A673 (cell line): Measurements from ENCODE around the gene NUDT17. TPM values are rescaled to one million over a fixed set of nuclear protein-coding genes. Genes with fewer than 3 reads are reported as not detected.

Experiments used
- Bru-seq: library from RNA; stranded (reverse); fragments of 400-500 nt; gene quantifications from one replicate; lab custom pipeline; 2021; lab: Mats Ljungman, UMichigan
- BruChase-seq, 2 experiments: library from RNA; stranded (reverse); fragments of 400-500 nt; gene quantifications; one replicate each; lab custom pipeline; 2021; lab: Mats Ljungman, UMichigan
- BruUV-seq: library from RNA; stranded (reverse); fragments of 400-500 nt; replicated peaks from 2 replicates; lab custom pipeline; 2021; lab: Mats Ljungman, UMichigan
- CTCF ChIA-PET: fragments of 300-600 bp; sonication (Branson Sonifier 250); formaldehyde crosslinking; loops from one replicate; lab custom pipeline; 2022; ENCODE audit warnings: antibody characterized with exemption; lab: Charles Lee
- POLR2A ChIA-PET: fragments of 300-600 bp; sonication (Branson Sonifier 250); formaldehyde crosslinking; loops from one replicate; lab custom pipeline; 2022; ENCODE audit warnings: antibody characterized with exemption; ENCODE audit not compliant: low non-redundant PET; lab: Charles Lee
- DNase-seq: peaks from one replicate; pipeline ENCODE4 v3.0.0-alpha.2; 2015; ENCODE audit warnings: low spot score
- H3K27ac ChIP-seq: fragments of 200-600 bp; sonication (generic); 2 replicates; pipeline ENCODE4 v1.5.1; 2016; ENCODE audit warnings: mixed run types, low read depth, mild to moderate bottlenecking, mixed read lengths, antibody characterized with exemption, low read length; ENCODE audit not compliant: poor library complexity, severe bottlenecking
- H3K27me3 ChIP-seq: fragments of 200-600 bp; sonication (generic); replicated peaks from 2 replicates; pipeline ENCODE4 v1.6.1; 2017; ENCODE audit warnings: mixed run types, low read depth, mild to moderate bottlenecking, mixed read lengths, antibody characterized with exemption, low read length; ENCODE audit not compliant: insufficient read depth, poor library complexity
- H3K36me3 ChIP-seq: fragments of 200-600 bp; sonication (generic); 2 replicates; pipeline ENCODE4 v1.6.1; 2016; ENCODE audit warnings: mixed run types, mild to moderate bottlenecking, mixed read lengths, antibody characterized with exemption, low read length; ENCODE audit not compliant: insufficient read depth, poor library complexity, severe bottlenecking
- H3K4me1 ChIP-seq: fragments of 200-600 bp; sonication (generic); 2 replicates; pipeline ENCODE4 v1.6.1; 2017; ENCODE audit warnings: mixed run types, mild to moderate bottlenecking, mixed read lengths, antibody characterized with exemption, low read length; ENCODE audit not compliant: insufficient read depth, poor library complexity, severe bottlenecking
- H3K4me3 ChIP-seq: fragments of 200-600 bp; sonication (generic); 2 replicates; pipeline ENCODE4 v1.5.1; 2016; ENCODE audit warnings: low read depth, mixed run types, mild to moderate bottlenecking, mixed read lengths, low read length; ENCODE audit not compliant: poor library complexity, severe bottlenecking
- H3K9me3 ChIP-seq: fragments of 200-600 bp; sonication (generic); 2 replicates; pipeline ENCODE4 v1.6.1; 2016; ENCODE audit warnings: mixed run types, low read depth, mild to moderate bottlenecking, mixed read lengths, antibody characterized with exemption, low read length; ENCODE audit not compliant: poor library complexity, severe bottlenecking
- EZH2 ChIP-seq: fragments of 200-600 bp; sonication (generic); IDR thresholded peaks from 2 replicates; pipeline ENCODE4 v1.6.1; 2017; ENCODE audit warnings: borderline replicate concordance, low read depth, mild to moderate bottlenecking, mixed read lengths, antibody characterized with exemption, low read length; ENCODE audit not compliant: poor library complexity, severe bottlenecking
- intact Hi-C: fragments of 100-400 bp; cut with micrococcal nuclease; formaldehyde crosslinking; loops from one replicate; pipeline ENCODE4 v1.10.0; 2022; ENCODE audit not compliant: unreplicated experiment
- long read RNA-seq: library from polyadenylated mRNA; stranded (forward); transcript quantifications from one replicate; pipeline ENCODE4 v2.0.0, GENCODE V29; 2022
- total RNA-seq: library from RNA; stranded (reverse); gene quantifications from 2 replicates; pipeline ENCODE4 v1.2.3, GENCODE V29; 2021
- TF ChIP-seq, protein P1 (sequence below): fragments of 300-800, 200-600 bp; sonication (generic); conservative IDR thresholded peaks from 2 replicates; pipeline ENCODE4 v1.5.1; 2017; ENCODE audit warnings: low read depth, mild to moderate bottlenecking, antibody characterized with exemption, low read length, moderate library complexity, mixed read lengths

NUDT17 gene
- total RNA-seq (3.4 and 6.6 TPM in 2 replicates), Bru-seq, nascent RNA (percentile 45 among the genes with signal in this experiment), BruChase-seq, experiment 1, labeled RNA remaining after a 2-hour chase (percentile 63 among the genes with signal in this experiment), BruChase-seq, experiment 2, labeled RNA remaining after a 6-hour chase (percentile 59 among the genes with signal in this experiment)
- long read RNA-seq, partial matches to known transcripts = 2 of 19 reads
- long read RNA-seq, other reads (novel, unspliced or antisense) = 17 of 19 reads

DNA sequence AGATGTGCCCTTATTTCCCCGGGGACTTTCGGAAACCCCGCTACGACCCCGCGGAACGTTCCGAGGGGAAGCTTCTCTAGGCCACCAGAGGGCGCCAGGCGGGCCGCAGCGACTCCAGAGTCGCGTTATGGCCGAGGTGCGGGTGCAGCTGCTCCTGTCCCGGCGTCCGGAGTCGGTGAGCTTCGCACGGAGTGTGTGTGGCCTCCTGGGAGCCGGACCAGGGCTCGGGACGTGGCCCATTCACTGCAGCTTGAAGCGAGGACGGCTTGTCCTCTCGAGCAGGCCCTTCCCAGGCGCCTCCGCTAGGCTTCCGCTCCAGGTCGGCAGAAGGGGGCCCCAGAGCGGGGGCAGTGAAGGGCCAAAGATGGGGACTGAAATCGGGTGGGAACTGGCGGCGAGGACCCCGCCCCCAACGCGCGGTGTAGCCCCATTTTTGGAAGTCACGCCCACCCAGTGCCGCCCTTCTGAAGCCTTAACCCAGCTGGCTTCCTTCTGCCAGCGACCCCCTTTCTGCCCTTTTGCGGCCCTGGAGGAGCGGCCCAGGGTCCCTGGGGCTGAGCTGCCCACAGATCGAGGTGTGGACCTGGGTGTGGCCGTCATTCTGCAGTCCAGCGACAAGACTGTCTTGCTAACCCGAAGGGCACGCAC is at the start of gene NUDT17:
TSS of gene NUDT17 (plus strand) at position 117 of the 648 bp plus-strand sequence. CDS start at position 128, 11 bp downstream.
- Histone ChIP-seq H3K9me3 (no peaks in the 10 kb centered on the region), H3K27me3 (no peaks in the 10 kb centered on the region), H3K4me3 (peak within 1 kb of the TSS; percentile 74), H3K36me3 (peaks cover 48% of the 10 kb centered on the region), H3K27ac (peak within 1 kb of the TSS; percentile 85), H3K4me1 (peaks cover 12% of the 10 kb centered on the region)
- no TSS peak for BruUV-seq
- CTCF ChIA-PET = interaction anchor here (0.6 to 2.9 kb wide), 9 partner anchors 11 to 171 kb away, joined by 3 to 25 read pairs (median 3); partner anchors contain the start of genes ANKRD34A, PIAS3 and POLR3GL
- TF ChIP-seq, protein P1, sequence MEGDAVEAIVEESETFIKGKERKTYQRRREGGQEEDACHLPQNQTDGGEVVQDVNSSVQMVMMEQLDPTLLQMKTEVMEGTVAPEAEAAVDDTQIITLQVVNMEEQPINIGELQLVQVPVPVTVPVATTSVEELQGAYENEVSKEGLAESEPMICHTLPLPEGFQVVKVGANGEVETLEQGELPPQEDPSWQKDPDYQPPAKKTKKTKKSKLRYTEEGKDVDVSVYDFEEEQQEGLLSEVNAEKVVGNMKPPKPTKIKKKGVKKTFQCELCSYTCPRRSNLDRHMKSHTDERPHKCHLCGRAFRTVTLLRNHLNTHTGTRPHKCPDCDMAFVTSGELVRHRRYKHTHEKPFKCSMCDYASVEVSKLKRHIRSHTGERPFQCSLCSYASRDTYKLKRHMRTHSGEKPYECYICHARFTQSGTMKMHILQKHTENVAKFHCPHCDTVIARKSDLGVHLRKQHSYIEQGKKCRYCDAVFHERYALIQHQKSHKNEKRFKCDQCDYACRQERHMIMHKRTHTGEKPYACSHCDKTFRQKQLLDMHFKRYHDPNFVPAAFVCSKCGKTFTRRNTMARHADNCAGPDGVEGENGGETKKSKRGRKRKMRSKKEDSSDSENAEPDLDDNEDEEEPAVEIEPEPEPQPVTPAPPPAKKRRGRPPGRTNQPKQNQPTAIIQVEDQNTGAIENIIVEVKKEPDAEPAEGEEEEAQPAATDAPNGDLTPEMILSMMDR = peak; percentile 98
- TF ChIP-seq EZH2 = no peak
- intact Hi-C loops = loop anchor here (2.0 to 5.0 kb wide), 2 partner anchors 132 to 171 kb away; no protein-coding TSS in a partner anchor
- DNase-seq = peak; percentile 88
- POLR2A ChIA-PET = interaction anchor here (0.5 to 1.0 kb wide), 4 partner anchors 18 to 41 kb away, joined by 3 to 7 read pairs (median 4); partner anchors contain the start of genes POLR3C and RNF115

DNA sequence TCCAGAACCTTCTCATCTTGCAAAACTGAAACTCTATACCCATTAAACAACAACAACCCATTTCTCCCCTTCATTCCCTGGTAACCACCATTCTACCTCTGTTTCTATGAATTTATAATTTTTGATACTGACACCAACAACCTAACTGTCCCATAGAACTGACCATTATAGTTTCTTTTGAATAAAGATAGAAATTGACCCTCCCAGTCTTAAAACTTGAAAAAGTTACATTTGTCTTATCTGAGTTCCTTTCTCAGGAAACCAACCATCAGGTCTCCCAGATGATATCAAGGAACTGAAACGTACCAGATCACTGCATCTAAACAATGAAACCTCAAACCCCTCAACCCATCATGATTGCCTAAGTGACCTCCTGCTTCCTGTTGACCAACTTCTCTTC is 48.7 kb upstream of the NUDT17 start:
- intact Hi-C loops = no loop called here
- CTCF ChIA-PET = no interaction called here
- no peak for DNase-seq
- TF ChIP-seq, protein P1 = no peak
- no peak for TF ChIP-seq EZH2
- Histone ChIP-seq H3K9me3 (peaks cover 30% of the 10 kb centered on the region), H3K27me3 (no peaks in the 10 kb centered on the region), H3K27ac (no peak overlapping the region), H3K4me1 (no peaks in the 10 kb centered on the region), H3K4me3 (no peak overlapping the region), H3K36me3 (peaks cover 5% of the 10 kb centered on the region)
- POLR2A ChIA-PET = no interaction called here
- no TSS peak for BruUV-seq

GRCh38 chr1:145799806-145800205 is 45.6 kb upstream of the NUDT17 start:
- Histone ChIP-seq H3K9me3 (peaks cover 30% of the 10 kb centered on the region), H3K27me3 (no peaks in the 10 kb centered on the region), H3K36me3 (peaks cover 5% of the 10 kb centered on the region), H3K27ac (no peak overlapping the region), H3K4me3 (no peak overlapping the region), H3K4me1 (peaks cover 15% of the 10 kb centered on the region)
- no TSS peak for BruUV-seq
- TF ChIP-seq, protein P1 = no peak
- no peak for TF ChIP-seq EZH2
- intact Hi-C loops = loop anchor here (10.0 kb wide), 1 partner anchor 55 kb away; the partner anchor contains the start of gene PIAS3
- POLR2A ChIA-PET = interaction anchor here (0.7 kb wide), 1 partner anchor 41 kb away, joined by 4 read pairs; no protein-coding TSS in a partner anchor
- no peak for DNase-seq
- CTCF ChIA-PET = no interaction called here
